COLO668 (cell line): Measurements from ENCODE around the gene DAZAP1.
"Not testable (repeated sequence)": the region's sequence is repeated elsewhere in the genome, so short reads cannot be mapped to it uniquely, and the experiment has no call there.

Source experiments
- DNase-seq: peaks from one replicate; lab custom pipeline; 2025; ENCODE audit not compliant: unreplicated experiment; lab: John Stamatoyannopoulos, UW

The DAZAP1 gene

DNA sequence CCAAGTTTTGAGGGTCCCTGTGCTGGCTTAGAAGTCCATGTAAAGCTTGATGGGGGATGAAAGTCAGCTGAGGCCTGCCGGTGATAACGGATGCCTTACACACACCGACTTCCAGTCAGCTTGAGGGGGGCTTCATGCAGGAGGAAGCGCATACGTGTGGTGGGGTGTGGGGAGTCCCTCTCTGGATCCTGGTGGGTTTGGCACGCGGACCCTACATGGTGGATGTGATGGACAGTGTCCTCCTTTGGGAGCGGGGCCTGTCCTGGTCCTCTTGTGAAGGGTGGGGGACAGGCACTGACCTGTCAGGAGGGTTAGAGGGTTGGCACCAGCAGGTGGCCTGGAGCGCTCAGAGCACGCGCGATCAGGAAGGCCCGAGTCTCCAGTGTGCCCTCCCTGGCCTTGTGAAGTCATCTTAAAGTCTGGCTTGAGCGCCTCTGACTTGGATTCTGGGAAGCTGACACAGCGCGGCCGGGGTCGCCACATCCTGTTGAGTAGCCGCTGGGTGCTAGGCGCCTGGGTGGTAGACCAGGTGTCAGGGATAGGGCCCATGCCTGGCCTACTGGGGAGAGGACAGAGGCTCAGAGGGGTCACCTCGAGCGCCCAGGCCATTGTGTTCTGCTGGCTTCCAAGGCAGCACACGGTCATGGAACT, 2.9 kb downstream of the DAZAP1 start:
- peak; percentile 35 for DNase-seq

DNA sequence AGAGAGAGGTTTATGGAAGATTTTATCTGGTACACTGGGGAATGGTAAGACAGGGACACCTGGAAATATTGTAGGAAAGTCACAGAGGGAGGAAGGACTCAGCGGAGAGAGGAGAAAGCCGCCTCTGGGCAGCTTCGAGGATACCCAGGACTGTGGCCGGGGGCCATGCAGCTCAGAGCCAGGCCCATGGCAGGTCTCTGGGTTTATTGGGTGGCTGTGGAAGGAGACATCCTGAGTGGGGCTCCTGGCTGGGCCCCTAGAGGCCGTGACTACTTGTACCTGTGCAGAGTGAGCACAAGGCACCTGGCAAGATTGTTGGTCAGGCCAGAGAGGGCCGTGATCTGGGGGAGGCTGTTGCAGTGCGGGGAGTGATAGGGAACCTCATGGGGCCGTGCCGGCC, 3.4 kb downstream of the DAZAP1 start:
- DNase-seq, result no peak

- peak; percentile 79 for DNase-seq
Measured at GRCh38 chr19:1411255-1412191, 4.1 kb downstream of the DAZAP1 start.

DNA sequence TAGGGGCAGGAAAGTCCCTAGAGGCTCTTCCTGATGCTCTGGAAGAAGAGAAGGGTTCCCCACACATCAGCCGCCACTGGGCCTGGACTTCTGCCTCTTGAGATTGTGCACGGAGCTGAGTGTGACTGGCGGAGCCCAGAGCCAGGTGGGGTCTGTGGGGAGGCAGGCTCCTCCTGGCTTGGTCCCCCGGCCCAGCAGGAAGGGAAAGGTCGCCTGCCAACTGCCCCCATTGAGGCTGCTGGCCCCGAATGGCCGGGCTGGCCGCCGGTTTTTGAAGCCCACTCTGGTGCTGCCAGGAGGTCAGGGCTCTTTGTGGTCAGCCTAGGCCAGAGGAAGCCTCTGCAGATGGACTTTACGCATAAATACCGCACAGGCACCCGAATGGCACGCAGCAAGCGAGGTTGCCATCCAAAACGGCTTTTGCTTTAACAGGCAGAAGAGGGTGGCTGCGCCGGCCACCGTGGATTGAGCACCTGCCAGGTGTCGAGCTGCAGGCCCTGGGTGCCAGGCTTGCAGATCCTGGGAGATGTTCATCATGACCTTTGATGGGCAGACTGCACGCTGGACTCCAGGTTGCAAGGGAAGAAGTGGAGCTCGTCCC, 5.0 kb downstream of the DAZAP1 start:
- peak; percentile 10 for DNase-seq

- DNase-seq, result no peak
Measured at GRCh38 chr19:1412995-1413800, 5.8 kb downstream of the DAZAP1 start.

- no peak for DNase-seq
Measured at GRCh38 chr19:1416014-1416841, 8.8 kb downstream of the DAZAP1 start.

DNA sequence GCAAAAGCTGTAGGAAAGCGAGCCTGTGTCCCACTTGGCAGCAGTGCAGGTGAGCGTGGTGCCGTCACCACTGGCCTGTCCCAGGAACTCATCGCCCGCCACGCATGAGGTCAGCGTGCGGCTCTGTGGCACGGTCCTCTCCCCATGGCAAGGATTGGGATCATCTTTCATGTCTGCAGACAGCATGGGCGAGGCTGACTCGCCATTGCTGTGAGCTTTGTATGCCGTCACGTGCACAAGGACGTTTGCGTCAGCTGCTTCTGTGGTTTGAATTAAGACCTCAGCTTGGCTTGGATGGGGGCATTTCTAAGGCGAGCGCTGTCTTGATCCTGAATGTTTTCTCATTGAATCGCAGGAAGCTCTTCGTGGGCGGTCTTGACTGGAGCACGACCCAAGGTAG, 9.8 kb downstream of the DAZAP1 start:
- peak; percentile 15 for DNase-seq

- no peak for DNase-seq
Measured at GRCh38 chr19:1417681-1418495, 10.5 kb downstream of the DAZAP1 start.

DNA sequence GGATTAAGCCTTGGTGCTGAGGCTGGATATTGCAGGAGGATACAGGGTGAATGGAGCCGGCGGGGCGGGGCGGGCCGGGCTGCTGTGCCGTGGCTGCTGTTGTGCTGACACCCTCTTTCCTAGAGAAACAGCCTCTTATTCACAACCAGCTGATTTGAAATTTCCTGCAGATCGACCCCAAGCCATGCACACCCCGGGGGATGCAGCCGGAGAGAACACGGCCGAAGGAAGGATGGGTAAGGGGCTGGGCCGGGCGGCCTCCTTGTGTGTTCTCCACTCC, 11.1 kb downstream of the DAZAP1 start:
- no peak for DNase-seq

- DNase-seq, result no peak
Measured at GRCh38 chr19:1418951-1419738, 11.8 kb downstream of the DAZAP1 start.

- not testable (repeated sequence) for DNase-seq
Measured at GRCh38 chr19:1420085-1420484, 12.7 kb downstream of the DAZAP1 start.

DNA sequence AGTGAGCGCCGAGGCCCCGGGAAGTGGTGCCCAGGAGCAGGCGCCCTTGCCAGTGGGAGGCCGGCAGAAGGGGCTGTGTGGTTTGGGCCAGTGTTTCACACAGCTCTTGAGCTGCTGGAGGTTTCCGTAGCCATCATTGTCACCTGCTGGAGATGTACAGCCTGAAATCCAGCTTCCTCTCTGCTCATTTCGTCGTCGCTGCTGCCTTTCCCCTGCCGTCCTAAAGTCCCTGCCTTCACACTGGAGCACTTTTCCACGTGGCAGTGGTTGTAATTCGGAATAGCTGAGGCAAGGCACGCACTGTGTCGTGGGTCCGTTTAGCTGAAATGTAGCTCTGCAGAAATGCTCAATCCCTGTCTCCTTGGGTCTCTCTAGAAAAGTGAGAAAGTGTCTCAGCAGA, 13.2 kb downstream of the DAZAP1 start:
- DNase-seq, result no peak

- no peak for DNase-seq
Measured at GRCh38 chr19:1421218-1421957, 14.0 kb downstream of the DAZAP1 start.

GRCh38 chr19:1421958-1422305, 14.5 kb downstream of the DAZAP1 start:
- DNase-seq, result no peak

DNA sequence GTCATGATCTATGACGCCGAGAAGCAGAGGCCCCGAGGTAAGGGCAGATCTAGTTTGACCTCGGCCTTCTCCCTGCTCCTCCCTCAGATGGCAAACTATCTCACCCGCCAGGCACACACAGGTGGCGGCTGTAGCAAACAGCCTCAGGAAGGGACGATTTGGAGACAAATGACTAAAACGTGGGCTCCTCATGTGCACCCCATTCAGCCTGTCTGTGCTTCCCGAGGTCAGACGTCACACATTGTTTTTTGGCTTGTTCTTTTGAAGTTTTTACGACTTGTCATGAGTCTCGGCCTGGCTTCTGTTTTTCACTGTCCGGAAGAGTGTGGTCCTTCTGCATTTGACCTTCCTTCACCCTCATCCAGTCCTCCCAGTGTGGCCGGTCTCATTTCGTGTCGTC, 15.0 kb downstream of the DAZAP1 start:
- no peak for DNase-seq

GRCh38 chr19:1422943-1423342, 15.6 kb downstream of the DAZAP1 start:
- no peak for DNase-seq

GRCh38 chr19:1423436-1424191, 16.2 kb downstream of the DAZAP1 start:
- no peak for DNase-seq
